H1 (cell line): ENCODE measurements around the gene CDKL1. TPM values are rescaled to one million over a fixed set of nuclear protein-coding genes. Genes with fewer than 3 reads are reported as not detected.

Source experiments
- CTCF ChIA-PET: fragments of 300-600 bp; sonication (Branson Sonifier 250); formaldehyde crosslinking; loops from one replicate; lab custom pipeline; 2021; ENCODE audit not compliant: partially characterized antibody; lab: Charles Lee
- POLR2A ChIA-PET: fragments of 300-600 bp; sonication (Branson Sonifier 250); formaldehyde crosslinking; loops from one replicate; lab custom pipeline; 2021; ENCODE audit warnings: inconsistent platforms; ENCODE audit not compliant: partially characterized antibody; lab: Charles Lee
- DNase-seq, 2 experiments: peaks; one replicate each; pipeline versions ENCODE4 v3.0.0 to v3.0.0-alpha.2; 2010 to 2022; ENCODE audit warnings: low spot score in 2 of 2, low read depth in 1 of 2, mixed read lengths in 1 of 2
- FAIRE-seq: peaks from 2 replicates; lab custom pipeline; 2011; peaks lifted over from hg19 to GRCh38; lab: Jason Lieb, UNC
- H2AFZ ChIP-seq: 2 replicates; pipeline ENCODE4 v1.8.1; 2012; ENCODE audit warnings: low read length, inconsistent platforms
- H2AK5ac ChIP-seq: 2 replicates; pipeline ENCODE4 v1.6.1; 2013; ENCODE audit warnings: low read depth, low read length
- H2BK120ac ChIP-seq: replicated peaks from 2 replicates; pipeline ENCODE3; 2013; ENCODE audit warnings: low read depth, low read length, inconsistent platforms
- H2BK12ac ChIP-seq: 2 replicates; pipeline ENCODE4 v1.6.1; 2013; ENCODE audit warnings: low read depth, low read length
- H2BK15ac ChIP-seq: 2 replicates; pipeline ENCODE4 v1.6.1; 2013; ENCODE audit warnings: low read length
- H2BK20ac ChIP-seq: 2 replicates; pipeline ENCODE4 v1.6.1; 2013; ENCODE audit warnings: low read length
- H2BK5ac ChIP-seq: 2 replicates; pipeline ENCODE4 v1.6.1; 2013; ENCODE audit warnings: low read depth, low read length
- H3K14ac ChIP-seq: 2 replicates; pipeline ENCODE4 v1.6.1; 2013; ENCODE audit warnings: inconsistent platforms; ENCODE audit not compliant: insufficient read length
- H3K18ac ChIP-seq: 2 replicates; pipeline ENCODE4 v1.6.1; 2013; ENCODE audit warnings: low read length; ENCODE audit errors: extremely low read depth
- H3K23ac ChIP-seq: 2 replicates; pipeline ENCODE4 v1.6.1; 2013; ENCODE audit warnings: inconsistent platforms; ENCODE audit not compliant: insufficient read length
- H3K23me2 ChIP-seq: 2 replicates; pipeline ENCODE4 v1.6.1; 2013; ENCODE audit warnings: low read depth, low read length
- H3K27ac ChIP-seq: 2 replicates; pipeline ENCODE4 v1.6.1; 2011; ENCODE audit warnings: low read depth, low read length, inconsistent platforms
- H3K27me3 ChIP-seq, 4 experiments: replicated peaks in 1 of 4; 1 replicate in 1 of 4; 2 replicates in 3 of 4; pipeline versions ENCODE4 v1.6.1 to v1.8.1; 2011 to 2013; ENCODE audit warnings: low read length in 3 of 4, mild to moderate bottlenecking in 3 of 4, inconsistent platforms in 2 of 4, mixed read lengths in 2 of 4, moderate library complexity in 1 of 4; ENCODE audit not compliant: control insufficient read depth in 3 of 4, insufficient read depth in 3 of 4; ENCODE audit errors: extremely low read depth in 1 of 4
- H3K36me3 ChIP-seq, 4 experiments: 2 replicates each; pipeline versions ENCODE4 v1.6.1 to v1.8.1; 2011 to 2013; ENCODE audit warnings: mild to moderate bottlenecking in 4 of 4, low read length in 3 of 4, moderate library complexity in 2 of 4, control low read depth in 1 of 4, inconsistent platforms in 1 of 4; ENCODE audit not compliant: insufficient read depth in 4 of 4, control insufficient read depth in 2 of 4
- H3K4ac ChIP-seq: replicated peaks from 2 replicates; pipeline ENCODE3; 2013; ENCODE audit warnings: low read length, low read depth, mixed read lengths, inconsistent platforms; ENCODE audit not compliant: insufficient read length
- H3K4me1 ChIP-seq, 4 experiments: replicated peaks in 1 of 4; 1 replicate in 1 of 4; 2 replicates in 3 of 4; pipeline versions ENCODE4 v1.6.1 to v1.8.1; 2011 to 2013; ENCODE audit warnings: low read length in 3 of 4, inconsistent platforms in 2 of 4, mixed read lengths in 1 of 4; ENCODE audit not compliant: insufficient read depth in 4 of 4, control insufficient read depth in 3 of 4
- H3K4me2 ChIP-seq, 2 experiments: 2 replicates each; pipeline versions ENCODE4 v1.6.1 to v1.8.1; 2011 to 2013; ENCODE audit warnings: low read depth in 2 of 2, low read length in 2 of 2, control low read depth in 1 of 2, inconsistent platforms in 1 of 2, mild to moderate bottlenecking in 1 of 2; ENCODE audit not compliant: insufficient read depth in 1 of 2
- H3K4me3 ChIP-seq, 4 experiments: fragments of 200-600, 300-600 bp in 1 of 4; sonication (generic), shearing (Covaris generic), sonication (Bioruptor Twin) in 1 of 4; 2 replicates each; pipeline versions ENCODE4 v1.5.1 to v1.8.1; 2011 to 2016; ENCODE audit warnings: low read length in 4 of 4, low read depth in 3 of 4, control low read depth in 2 of 4, inconsistent platforms in 2 of 4, mild to moderate bottlenecking in 2 of 4, mixed read lengths in 1 of 4, moderate library complexity in 1 of 4; ENCODE audit not compliant: insufficient read depth in 2 of 4; ENCODE audit errors: extremely low read depth in 1 of 4
- H3K56ac ChIP-seq: replicated peaks from 2 replicates; pipeline ENCODE3; 2013; ENCODE audit warnings: low read depth, mild to moderate bottlenecking, mixed read lengths, low read length, inconsistent platforms; ENCODE audit not compliant: insufficient read length
- H3K79me1 ChIP-seq: 2 replicates; pipeline ENCODE4 v1.6.1; 2013; ENCODE audit warnings: low read depth, low read length, control low read depth
- H3K79me2 ChIP-seq, 2 experiments: 2 replicates each; pipeline versions ENCODE4 v1.6.1 to v1.8.1; 2012 to 2013; ENCODE audit warnings: low read length in 2 of 2, mild to moderate bottlenecking in 2 of 2, inconsistent platforms in 1 of 2; ENCODE audit not compliant: insufficient read depth in 2 of 2, control insufficient read depth in 1 of 2
- H3K9ac ChIP-seq, 4 experiments: replicated peaks in 1 of 4; 1 replicate in 1 of 4; 2 replicates in 3 of 4; pipeline versions ENCODE4 v1.6.1 to v1.8.1; 2011 to 2013; ENCODE audit warnings: low read depth in 3 of 4, low read length in 3 of 4, control low read depth in 2 of 4, mild to moderate bottlenecking in 2 of 4, moderate library complexity in 2 of 4, inconsistent platforms in 1 of 4; ENCODE audit errors: extremely low read depth in 1 of 4
- H3K9me3 ChIP-seq, 2 experiments: 2 replicates each; pipeline versions ENCODE4 v1.6.1 to v1.8.1; 2012 to 2013; ENCODE audit warnings: mild to moderate bottlenecking in 2 of 2, moderate library complexity in 2 of 2, control low read depth in 1 of 2, inconsistent platforms in 1 of 2, low read depth in 1 of 2, low read length in 1 of 2, mixed read lengths in 1 of 2; ENCODE audit not compliant: insufficient read depth in 2 of 2
- H4K20me1 ChIP-seq, 2 experiments: replicated peaks in 1 of 2; 2 replicates each; pipeline versions ENCODE3 to v1.8.1; 2011 to 2013; ENCODE audit warnings: inconsistent platforms in 2 of 2, low read length in 2 of 2, mild to moderate bottlenecking in 1 of 2; ENCODE audit not compliant: insufficient read depth in 2 of 2, control insufficient read depth in 1 of 2
- H4K5ac ChIP-seq: 2 replicates; pipeline ENCODE4 v1.6.1; 2013; ENCODE audit warnings: low read length, low read depth, mixed read lengths, inconsistent platforms; ENCODE audit not compliant: insufficient read length
- H4K8ac ChIP-seq: 2 replicates; pipeline ENCODE4 v1.8.0; 2013; ENCODE audit warnings: mild to moderate bottlenecking, moderate library complexity, low read length, inconsistent platforms; ENCODE audit not compliant: insufficient read depth; ENCODE audit errors: extremely low read depth
- H4K91ac ChIP-seq: replicated peaks from 2 replicates; pipeline ENCODE3; 2013; ENCODE audit warnings: low read length, mixed read lengths, inconsistent platforms; ENCODE audit not compliant: insufficient read length
- BCL11A ChIP-seq, 2 experiments: IDR thresholded peaks; one replicate each; pipeline ENCODE4 v1.6.1; 2011; ENCODE audit warnings: low read depth in 2 of 2, low read length in 2 of 2, mild to moderate bottlenecking in 2 of 2
- WGBS, 2 experiments: shearing (Covaris generic) in 1 of 2; methylation state at CpG; one replicate each; pipeline versions ENCODE4 v1.1.6 to v1.1.7; 2013 to 2015; ENCODE audit warnings: low lambda C conversion rate in 2 of 2, mixed read lengths in 2 of 2, inconsistent platforms in 1 of 2, low coverage in 1 of 2, missing lambda C conversion rate in 1 of 2; ENCODE audit not compliant: insufficient replicate concordance in 2 of 2, insufficient coverage in 1 of 2, insufficient read length in 1 of 2; ENCODE audit errors: extremely low coverage in 1 of 2, missing lambda C conversion rate in 1 of 2; 5-methylcytosine and 5-hydroxymethylcytosine counted together
- polyA plus RNA-seq, 7 experiments: library from polyadenylated mRNA; depleted of rRNA in 3 of 7; stranded (reverse) in 5 of 7; unstranded in 2 of 7; fragments of >200 nt in 5 of 7; fragments of 200-250 nt in 2 of 7; gene quantifications; 1 replicate in 5 of 7; 2 replicates in 1 of 7; 4 replicates in 1 of 7; pipeline versions ENCODE4 v1.2.1 to v1.2.3, GENCODE V29; 2011 to 2013; ENCODE audit warnings: missing spikeins in 2 of 7, mixed read lengths in 2 of 7
- total RNA-seq: library from RNA; stranded (reverse); fragmentation: NEBNext Ultra II Directional; extraction: Animal tissue kit (Norgen Biotek cat#: 25700); gene quantifications from 2 replicates; pipeline ENCODE4 v1.2.1, GENCODE V29; 2021

CDKL1 gene
- total and polyA plus RNA-seq, 2 of the 8 experiments (the other 6 are each of a cell fraction or from before 2014, with no cell fraction given): 1.2 to 2.2 TPM

DNA sequence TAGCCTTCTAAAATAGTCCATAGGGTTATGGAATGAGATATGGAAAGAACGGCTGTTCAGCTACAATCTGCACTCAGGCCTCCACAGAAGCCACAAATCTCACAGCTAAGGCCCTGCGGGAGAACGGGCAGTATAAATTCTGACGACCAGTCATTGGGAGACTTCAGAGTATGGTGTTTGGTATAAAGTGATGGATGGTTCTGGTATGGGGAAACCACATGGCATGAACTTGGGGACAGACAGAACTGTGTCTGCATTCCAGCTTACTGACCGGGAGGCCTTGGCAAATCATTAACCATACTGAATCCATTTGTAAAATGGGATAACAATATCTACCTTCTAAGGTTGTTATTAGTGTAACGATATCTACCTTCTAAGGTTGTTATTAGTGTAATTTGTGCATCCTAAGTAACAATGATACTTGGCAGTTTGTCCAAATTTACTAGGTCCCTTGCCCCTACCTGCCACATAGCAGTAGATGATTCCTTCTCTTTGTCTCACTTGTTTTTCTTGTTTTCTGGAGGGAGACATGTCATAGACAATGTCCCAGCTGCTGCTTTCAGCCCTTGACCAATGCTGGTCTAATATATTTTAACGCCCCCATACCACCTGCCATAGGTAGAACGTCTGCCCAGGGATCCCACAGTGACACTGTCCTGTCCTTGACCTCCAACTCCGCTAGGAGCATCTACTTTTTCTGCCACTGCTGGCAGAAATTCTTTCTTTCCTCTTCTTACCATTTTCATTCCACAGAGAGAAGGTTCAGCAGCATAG, 6.8 kb downstream of the CDKL1 start:
- CTCF ChIA-PET: no interaction called here
- H4K8ac ChIP-seq: no peak overlapping the region
- H3K56ac ChIP-seq: no peak overlapping the region
- H2BK12ac ChIP-seq: no peak overlapping the region
- FAIRE-seq (no peak), DNase-seq (no peak)
- H3K9ac ChIP-seq: no peak overlapping the region
- H3K23me2 ChIP-seq: no peaks in the 10 kb centered on the region
- 92% methylated on average over 9 of the region's 9 CpGs; no CpG with 5 or more reads in 1 of the 2 experiments for WGBS, 2 experiments
- no peaks in the 10 kb centered on the region for H3K27me3 ChIP-seq
- H4K5ac ChIP-seq: no peak overlapping the region
- no peak overlapping the region for H2BK20ac ChIP-seq
- POLR2A ChIA-PET: interaction anchor here (1.4 kb wide), 1 partner anchor 54 kb away, joined by 3 read pairs; no protein-coding TSS in a partner anchor
- no peak overlapping the region for H3K4me2 ChIP-seq
- H4K20me1 ChIP-seq: no peaks in the 10 kb centered on the region
- H3K79me1 ChIP-seq: no peaks in the 10 kb centered on the region
- no peak overlapping the region for H3K14ac ChIP-seq
- no peak overlapping the region for H3K23ac ChIP-seq
- no peak overlapping the region for H3K4ac ChIP-seq
- H3K4me3 ChIP-seq: no peak overlapping the region
- peaks cover 0 to 6% (median 1%) of the 10 kb centered on the region in 4 experiments; a peak in 2 of 7 replicates for H3K4me1 ChIP-seq
- no peak overlapping the region for H3K18ac ChIP-seq
- no peak for TF ChIP-seq BCL11A (IDR thresholded peaks at IDR 0.05; ENCODE audit: low read depth in 2 of 2, low read length in 2 of 2)
- H4K91ac ChIP-seq: no peak overlapping the region
- H2BK120ac ChIP-seq: no peak overlapping the region
- H2BK15ac ChIP-seq: no peak overlapping the region
- H2AFZ ChIP-seq: no peak overlapping the region
- H2AK5ac ChIP-seq: no peak overlapping the region
- no peak overlapping the region for H2BK5ac ChIP-seq
- no peaks in the 10 kb centered on the region for H3K36me3 ChIP-seq
- H3K9me3 ChIP-seq: no peaks in the 10 kb centered on the region
- H3K27ac ChIP-seq: no peak overlapping the region
- no peaks in the 10 kb centered on the region for H3K79me2 ChIP-seq
